SH-SY5Y (cell line): ENCODE results near the gene MYH9.

Source experiments
- GATA2 ChIP-seq: IDR thresholded peaks from 2 replicates; pipeline ENCODE4 v1.6.1; 2011; ENCODE audit warnings: mild to moderate bottlenecking, low read depth, low read length
- GATA3 ChIP-seq: IDR thresholded peaks from 2 replicates; pipeline ENCODE4 v1.6.1; 2011; ENCODE audit warnings: low read depth, mild to moderate bottlenecking, low read length, moderate library complexity

The MYH9 gene

GRCh38 chr22:36292823-36293530 lies 94.8 kb downstream of the MYH9 start:
- TF ChIP-seq GATA2 (no peak), GATA3 (no peak)

GRCh38 chr22:36291831-36292740 lies 95.7 kb downstream of the MYH9 start:
- TF ChIP-seq GATA2 = no peak
- TF ChIP-seq GATA3 = no peak

GRCh38 chr22:36289406-36289870 lies 98.3 kb downstream of the MYH9 start:
- TF ChIP-seq GATA2 = no peak
- no peak for TF ChIP-seq GATA3

- TF ChIP-seq GATA3 (no peak), GATA2 (no peak)
These were observed 99.0 kb downstream of the MYH9 start for GRCh38 chr22:36288571-36289405.

- TF ChIP-seq GATA2 = no peak
- TF ChIP-seq GATA3 = no peak
These were observed 99.8 kb downstream of the MYH9 start for GRCh38 chr22:36287881-36288515.

- TF ChIP-seq GATA3 (no peak), GATA2 (no peak)
These were observed 101.4 kb downstream of the MYH9 start for GRCh38 chr22:36286096-36286957.

- TF ChIP-seq GATA2 (no peak), GATA3 (no peak)
These were observed 102.2 kb downstream of the MYH9 start for GRCh38 chr22:36285545-36285944.

- TF ChIP-seq GATA3 = no peak
- TF ChIP-seq GATA2 = no peak
These were observed 102.8 kb downstream of the MYH9 start for GRCh38 chr22:36285017-36285416.

- no peak for TF ChIP-seq GATA2
- TF ChIP-seq GATA3 = no peak
These were observed 103.6 kb downstream of the MYH9 start for GRCh38 chr22:36284171-36284571.

GRCh38 chr22:36282328-36282831 lies 105.4 kb downstream of the MYH9 start:
- no peak for TF ChIP-seq GATA2
- TF ChIP-seq GATA3 = no peak

- TF ChIP-seq GATA2 = no peak
- TF ChIP-seq GATA3 = no peak
These were observed 105.9 kb downstream of the MYH9 start for GRCh38 chr22:36281781-36282327.

- TF ChIP-seq GATA3 (no peak), GATA2 (no peak)
These were observed 107.4 kb downstream of the MYH9 start for GRCh38 chr22:36280379-36280778.

- TF ChIP-seq GATA2 (no peak), GATA3 (no peak)
These were observed 108.5 kb downstream of the MYH9 start for GRCh38 chr22:36279219-36279666.
